ENCODE measurements around the gene THAP2.

THAP2 gene

DNA sequence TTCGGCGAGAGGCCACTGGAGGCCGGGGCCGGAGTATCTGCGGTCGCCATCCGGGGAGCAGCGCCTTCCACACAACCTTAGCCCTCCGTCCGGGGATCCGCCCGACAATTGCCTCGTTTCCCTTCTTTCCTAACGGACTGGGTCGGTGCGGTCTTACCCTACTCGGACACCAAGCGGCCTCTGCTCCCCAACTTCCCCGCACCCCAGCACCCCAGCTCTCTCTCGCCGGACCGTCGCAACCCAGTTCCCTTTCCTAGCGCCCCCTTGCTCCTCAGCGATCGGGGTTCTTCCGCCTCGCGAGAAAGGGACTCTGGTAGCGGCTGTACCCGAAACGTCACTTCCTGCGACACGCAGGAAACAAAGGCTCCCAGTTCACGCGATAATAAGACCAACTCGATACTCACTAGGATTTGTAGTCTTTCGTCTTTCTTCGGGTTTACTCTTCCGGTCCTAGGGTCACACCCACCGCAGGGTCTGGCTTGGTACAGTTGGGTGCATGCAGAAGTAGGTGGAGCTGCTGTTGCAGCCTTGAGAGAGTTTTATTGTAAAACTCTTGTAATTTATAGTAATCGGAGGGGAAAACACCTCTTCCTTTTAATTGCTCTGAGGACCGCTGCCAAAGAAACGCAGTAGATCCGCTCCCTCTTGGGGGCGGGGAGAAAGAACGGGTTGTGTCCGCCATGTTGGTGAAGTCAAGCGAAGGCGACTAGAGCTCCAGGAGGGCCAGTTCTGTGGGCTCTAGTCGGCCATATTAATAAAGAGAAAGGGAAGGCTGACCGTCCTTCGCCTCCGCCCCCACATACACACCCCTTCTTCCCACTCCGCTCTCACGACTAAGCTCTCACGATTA, at the start of gene THAP2, which contains the start of gene ZFC3H1:
TSS of gene THAP2 (plus strand) at position 741 of the 850 bp plus-strand sequence. CDS start 209 bp downstream, outside the sequence.
TSS of gene ZFC3H1 (minus strand) at position 288 of the 850 bp plus-strand sequence. CDS start at position 50, 238 bp downstream.
- CTCF ChIA-PET = interaction anchor here (0.7 to 6.9 kb wide), 15 partner anchors 8 to 107 kb away, joined by 3 to 37 read pairs (median 6); partner anchors contain the start of gene TMEM19

DNA sequence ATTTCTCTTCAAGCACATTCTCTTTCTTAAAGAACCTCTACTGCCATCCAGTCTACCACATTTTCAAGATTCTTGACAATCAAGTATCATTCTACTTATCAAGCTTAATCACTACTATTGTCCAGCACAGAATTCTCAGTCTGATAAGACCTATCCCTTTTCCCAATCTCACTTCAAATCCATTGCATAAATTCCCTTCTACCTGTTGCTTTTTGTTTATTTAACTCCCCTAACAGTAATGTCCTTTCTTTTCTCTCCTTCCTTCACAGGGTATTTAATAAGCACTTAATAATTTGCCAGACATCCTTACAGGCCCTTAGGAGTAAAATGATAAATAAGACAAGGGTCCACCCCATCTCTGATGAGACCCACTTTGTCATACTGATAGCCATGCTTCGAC, 42.2 kb upstream of the THAP2 start:
- no peak for DNase-seq (ENCODE audit: extremely low spot score)
- TF ChIP-seq, protein P1, sequence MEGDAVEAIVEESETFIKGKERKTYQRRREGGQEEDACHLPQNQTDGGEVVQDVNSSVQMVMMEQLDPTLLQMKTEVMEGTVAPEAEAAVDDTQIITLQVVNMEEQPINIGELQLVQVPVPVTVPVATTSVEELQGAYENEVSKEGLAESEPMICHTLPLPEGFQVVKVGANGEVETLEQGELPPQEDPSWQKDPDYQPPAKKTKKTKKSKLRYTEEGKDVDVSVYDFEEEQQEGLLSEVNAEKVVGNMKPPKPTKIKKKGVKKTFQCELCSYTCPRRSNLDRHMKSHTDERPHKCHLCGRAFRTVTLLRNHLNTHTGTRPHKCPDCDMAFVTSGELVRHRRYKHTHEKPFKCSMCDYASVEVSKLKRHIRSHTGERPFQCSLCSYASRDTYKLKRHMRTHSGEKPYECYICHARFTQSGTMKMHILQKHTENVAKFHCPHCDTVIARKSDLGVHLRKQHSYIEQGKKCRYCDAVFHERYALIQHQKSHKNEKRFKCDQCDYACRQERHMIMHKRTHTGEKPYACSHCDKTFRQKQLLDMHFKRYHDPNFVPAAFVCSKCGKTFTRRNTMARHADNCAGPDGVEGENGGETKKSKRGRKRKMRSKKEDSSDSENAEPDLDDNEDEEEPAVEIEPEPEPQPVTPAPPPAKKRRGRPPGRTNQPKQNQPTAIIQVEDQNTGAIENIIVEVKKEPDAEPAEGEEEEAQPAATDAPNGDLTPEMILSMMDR (IDR thresholded peaks at IDR 0.05; ENCODE audit: control extremely low read depth, extremely low read depth, low read depth, missing control alignments) = no peak
- CTCF ChIA-PET = interaction anchor here (1.0 to 2.2 kb wide), 3 partner anchors 10 to 125 kb away, joined by 3 to 10 read pairs (median 3); no protein-coding TSS in a partner anchor
- POLR2A ChIA-PET = interaction anchor here (0.6 kb wide), 1 partner anchor 63 kb away, joined by 3 read pairs; no protein-coding TSS in a partner anchor

More for the DNA sequence above, at the start of gene THAP2, which contains the start of gene ZFC3H1:
- POLR2A ChIA-PET = interaction anchor here (0.6 to 2.6 kb wide), 7 partner anchors 21 to 131 kb away, joined by 3 to 34 read pairs (median 4); partner anchors contain the start of gene TMEM19
- TF ChIP-seq, protein P1 (IDR thresholded peaks at IDR 0.05; ENCODE audit: control extremely low read depth, extremely low read depth, low read depth, missing control alignments) = peak; percentile 33
- peak; percentile 92 for DNase-seq (ENCODE audit: extremely low spot score)

DNA sequence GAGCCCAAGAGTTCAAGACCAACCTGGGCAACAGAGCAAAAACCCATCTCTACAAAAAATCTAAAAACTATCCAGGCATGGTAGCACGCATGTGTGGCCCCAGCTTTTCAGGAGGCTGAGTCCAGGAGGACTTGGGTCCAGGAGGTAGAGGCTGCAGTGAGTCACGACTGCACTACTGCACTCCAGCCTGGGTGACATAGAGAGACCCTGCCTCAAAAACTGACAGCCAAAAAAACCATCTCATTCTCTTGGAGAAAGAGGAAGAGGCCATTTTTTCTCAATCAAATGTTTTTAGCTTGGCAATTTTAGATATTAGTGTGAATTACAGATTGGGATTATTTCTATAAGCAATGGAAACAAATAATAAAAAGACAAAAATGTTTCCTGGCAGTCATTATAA, 38.6 kb upstream of the THAP2 start:
- CTCF ChIA-PET = interaction anchor here (0.9 to 4.1 kb wide), 7 partner anchors 9 to 141 kb away, joined by 3 to 43 read pairs (median 3); no protein-coding TSS in a partner anchor
- TF ChIP-seq, protein P1 (IDR thresholded peaks at IDR 0.05; ENCODE audit: control extremely low read depth, extremely low read depth, low read depth, missing control alignments) = no peak
- no peak for DNase-seq (ENCODE audit: extremely low spot score)
- POLR2A ChIA-PET = no interaction called here

DNA sequence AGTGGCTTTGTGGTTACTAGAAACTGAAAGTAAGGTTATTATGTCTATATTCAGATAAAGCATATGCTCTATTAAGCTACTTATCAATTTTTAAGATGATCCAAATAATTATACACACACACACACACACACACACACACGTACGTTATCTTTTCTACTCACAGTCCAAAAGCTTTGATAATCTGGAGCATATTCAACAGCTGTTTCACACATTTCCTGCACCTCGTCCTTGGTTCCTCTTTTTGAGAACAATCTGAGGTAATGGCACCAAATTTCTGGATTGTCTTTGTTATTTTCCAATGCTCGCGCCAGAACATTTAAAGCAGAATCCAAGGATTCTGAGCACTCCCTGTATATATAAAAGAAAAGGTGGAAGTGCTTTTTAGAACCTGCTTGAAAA, 38.0 kb upstream of the THAP2 start:
- TF ChIP-seq, protein P1 (IDR thresholded peaks at IDR 0.05; ENCODE audit: control extremely low read depth, extremely low read depth, low read depth, missing control alignments) = no peak
- ChIA-PET POLR2A (no interaction called here), CTCF (interaction anchor here (0.9 to 4.1 kb wide), 7 partner anchors 9 to 141 kb away, joined by 3 to 43 read pairs (median 3); no protein-coding TSS in a partner anchor)
- DNase-seq (ENCODE audit: extremely low spot score) = peak; percentile 19

DNA sequence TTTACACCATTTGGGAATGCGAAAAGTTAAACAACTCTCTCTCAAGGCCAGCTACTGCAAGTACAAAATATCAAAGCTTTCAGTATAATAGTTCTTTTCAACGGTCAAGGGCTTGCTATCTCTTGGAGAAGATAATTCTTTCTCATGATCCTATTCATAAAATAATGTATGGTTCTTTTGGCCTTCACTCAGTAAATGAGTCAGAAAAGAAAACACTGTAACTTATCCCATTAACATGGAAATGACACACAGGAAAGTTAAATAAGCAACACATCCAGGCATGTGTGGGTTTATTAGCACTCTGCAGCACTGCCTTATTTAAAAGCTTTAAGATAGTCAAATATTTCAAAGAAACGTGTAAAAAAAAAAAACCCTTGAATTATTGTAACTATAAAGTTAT, 37.3 kb upstream of the THAP2 start:
- no peak for DNase-seq (ENCODE audit: extremely low spot score)

More for the DNA sequence above, 37.3 kb upstream of the THAP2 start:
- CTCF ChIA-PET = interaction anchor here (1.1 to 4.1 kb wide), 7 partner anchors 10 to 140 kb away, joined by 3 to 43 read pairs (median 4); no protein-coding TSS in a partner anchor
- TF ChIP-seq, protein P1 (IDR thresholded peaks at IDR 0.05; ENCODE audit: control extremely low read depth, extremely low read depth, low read depth, missing control alignments) = no peak
- POLR2A ChIA-PET = no interaction called here
